NCI-H1694 (cell line): ENCODE results near the gene COL13A1.

Experiments used
- DNase-seq: peaks from one replicate; lab custom pipeline; 2025; lab: John Stamatoyannopoulos, UW

Gene COL13A1

GRCh38 chr10:69867699-69868558, 66.2 kb downstream of the COL13A1 start:
- DNase-seq: no peak

- DNase-seq: no peak
Measured at GRCh38 chr10:69868821-69869220, 67.1 kb downstream of the COL13A1 start.

- no peak for DNase-seq
Measured at GRCh38 chr10:69869291-69869961, 67.7 kb downstream of the COL13A1 start.

GRCh38 chr10:69870591-69870990, 68.9 kb downstream of the COL13A1 start:
- DNase-seq: no peak

GRCh38 chr10:69871074-69871473, 69.4 kb downstream of the COL13A1 start:
- DNase-seq: no peak

GRCh38 chr10:69872323-69872722, 70.6 kb downstream of the COL13A1 start:
- no peak for DNase-seq

GRCh38 chr10:69873135-69873639, 71.5 kb downstream of the COL13A1 start:
- no peak for DNase-seq

GRCh38 chr10:69874449-69874848, 72.7 kb downstream of the COL13A1 start:
- DNase-seq: peak; percentile 23

GRCh38 chr10:69875856-69876255, 74.2 kb downstream of the COL13A1 start:
- DNase-seq: no peak

GRCh38 chr10:69876286-69876685, 74.6 kb downstream of the COL13A1 start:
- no peak for DNase-seq

GRCh38 chr10:69876931-69877330, 75.2 kb downstream of the COL13A1 start:
- no peak for DNase-seq

GRCh38 chr10:69878038-69878437, 76.3 kb downstream of the COL13A1 start:
- no peak for DNase-seq

- no peak for DNase-seq
Measured at GRCh38 chr10:69878951-69879350, 77.2 kb downstream of the COL13A1 start.

GRCh38 chr10:69879634-69880257, 78.0 kb downstream of the COL13A1 start:
- DNase-seq: peak; percentile 28

GRCh38 chr10:69880301-69881081, 78.8 kb downstream of the COL13A1 start:
- no peak for DNase-seq

GRCh38 chr10:69881202-69881601, 79.5 kb downstream of the COL13A1 start:
- no peak for DNase-seq

- DNase-seq: no peak
Measured at GRCh38 chr10:69883310-69884023, 81.8 kb downstream of the COL13A1 start.

- DNase-seq: no peak
Measured at GRCh38 chr10:69884024-69884367, 82.3 kb downstream of the COL13A1 start.

GRCh38 chr10:69884686-69885085, 83.0 kb downstream of the COL13A1 start:
- no peak for DNase-seq

GRCh38 chr10:69885379-69886013, 83.8 kb downstream of the COL13A1 start:
- no peak for DNase-seq
